ENCODE data around the gene ANKRD50. TPM values are rescaled to one million over a fixed set of nuclear protein-coding genes. Genes with fewer than 3 reads are reported as not detected.

ANKRD50 gene
- total and polyA plus RNA-seq, 12 donors = 1.4 to 23.9 (median 9.5) TPM

DNA sequence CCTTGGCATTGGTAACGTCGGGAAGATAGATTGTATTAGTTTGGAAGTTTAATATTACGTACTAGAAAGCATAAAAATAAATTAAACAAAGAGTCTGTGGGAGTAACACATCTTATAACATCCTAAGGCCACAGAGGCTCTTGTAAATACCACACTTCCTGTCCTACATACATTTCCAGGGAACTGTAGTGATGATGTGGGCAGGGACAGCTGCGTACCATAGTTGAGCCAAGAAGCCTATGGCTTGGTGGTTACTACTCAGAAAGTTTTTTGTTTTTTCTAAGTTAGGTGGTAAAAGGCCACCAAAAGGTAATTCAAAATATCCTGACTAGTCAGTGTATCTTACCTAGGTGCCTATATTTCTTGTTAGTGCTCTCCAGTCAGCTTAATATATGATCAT, 4.6 kb upstream of the ANKRD50 start:
- intact Hi-C loops (cut with DNase I) = no loop called here
- Histone ChIP-seq H3K36me3 (replicated peaks in 1 of 2) (no peaks in the 10 kb centered on the region), H3K4me1 (replicated peaks in 1 of 2) (peaks cover 0 to 7% of the 10 kb centered on the region in 2 donors), H3K27ac (no peak overlapping the region), H3K4me3 (no peak overlapping the region), H3K27me3 (no peaks in the 10 kb centered on the region), H3K9me3 (replicated peaks in 1 of 3) (no peaks in the 10 kb centered on the region)
- no peak for DNase-seq
- 89 to 95% (median 93%) methylated on average over 4 of the region's 4 CpGs for WGBS, 4 donors
- TF ChIP-seq POLR2A (IDR thresholded peaks at IDR 0.05) = no peak
- TF ChIP-seq, protein P1, sequence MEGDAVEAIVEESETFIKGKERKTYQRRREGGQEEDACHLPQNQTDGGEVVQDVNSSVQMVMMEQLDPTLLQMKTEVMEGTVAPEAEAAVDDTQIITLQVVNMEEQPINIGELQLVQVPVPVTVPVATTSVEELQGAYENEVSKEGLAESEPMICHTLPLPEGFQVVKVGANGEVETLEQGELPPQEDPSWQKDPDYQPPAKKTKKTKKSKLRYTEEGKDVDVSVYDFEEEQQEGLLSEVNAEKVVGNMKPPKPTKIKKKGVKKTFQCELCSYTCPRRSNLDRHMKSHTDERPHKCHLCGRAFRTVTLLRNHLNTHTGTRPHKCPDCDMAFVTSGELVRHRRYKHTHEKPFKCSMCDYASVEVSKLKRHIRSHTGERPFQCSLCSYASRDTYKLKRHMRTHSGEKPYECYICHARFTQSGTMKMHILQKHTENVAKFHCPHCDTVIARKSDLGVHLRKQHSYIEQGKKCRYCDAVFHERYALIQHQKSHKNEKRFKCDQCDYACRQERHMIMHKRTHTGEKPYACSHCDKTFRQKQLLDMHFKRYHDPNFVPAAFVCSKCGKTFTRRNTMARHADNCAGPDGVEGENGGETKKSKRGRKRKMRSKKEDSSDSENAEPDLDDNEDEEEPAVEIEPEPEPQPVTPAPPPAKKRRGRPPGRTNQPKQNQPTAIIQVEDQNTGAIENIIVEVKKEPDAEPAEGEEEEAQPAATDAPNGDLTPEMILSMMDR (IDR thresholded peaks at IDR 0.05) = no peak

DNA sequence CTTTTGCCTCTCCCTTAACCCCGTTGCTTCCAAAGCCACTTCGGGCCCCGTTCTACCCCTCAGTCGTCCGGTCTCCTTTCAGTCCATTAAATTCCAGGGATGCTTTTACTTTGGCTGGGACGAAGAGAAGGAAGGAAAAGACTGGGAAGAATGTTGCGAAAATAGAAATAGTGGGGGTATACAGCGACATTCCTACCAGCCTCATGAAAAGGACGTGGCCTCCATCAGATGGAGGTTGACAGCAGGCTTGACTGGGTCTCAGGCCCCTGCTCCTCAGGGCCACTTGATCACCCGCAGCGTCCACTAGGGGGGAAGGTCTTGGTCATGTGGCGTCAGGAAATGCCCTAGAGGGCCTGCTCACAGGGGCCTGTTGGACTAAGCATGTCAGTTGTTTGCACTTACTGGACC, 657 bp upstream of the ANKRD50 start:
- H3K9me3 ChIP-seq (replicated peaks in 1 of 3) = no peaks in the 10 kb centered on the region
- 1 to 2% (median 1%) methylated on average over 10 to 12 of the region's 12 CpGs for WGBS, 4 donors
- H3K27ac ChIP-seq = peak overlapping the region; percentile 84 to 97 (median 90)
- peak; percentile 62 to 86 (median 77) for DNase-seq
- no peaks in the 10 kb centered on the region for H3K36me3 ChIP-seq (replicated peaks in 1 of 2)
- H3K4me1 ChIP-seq (replicated peaks in 1 of 2) = peaks cover 5 to 26% of the 10 kb centered on the region in 2 donors
- H3K4me3 ChIP-seq = peak overlapping the region in 3 of 4 donors; percentile 68 to 72 (median 68)
- intact Hi-C loops (cut with DNase I) = no loop called here
- TF ChIP-seq, protein P1 (IDR thresholded peaks at IDR 0.05) = peak; percentile 28 to 76 (median 48)
- no peak for TF ChIP-seq POLR2A (IDR thresholded peaks at IDR 0.05)
- H3K27me3 ChIP-seq = no peaks in the 10 kb centered on the region

DNA sequence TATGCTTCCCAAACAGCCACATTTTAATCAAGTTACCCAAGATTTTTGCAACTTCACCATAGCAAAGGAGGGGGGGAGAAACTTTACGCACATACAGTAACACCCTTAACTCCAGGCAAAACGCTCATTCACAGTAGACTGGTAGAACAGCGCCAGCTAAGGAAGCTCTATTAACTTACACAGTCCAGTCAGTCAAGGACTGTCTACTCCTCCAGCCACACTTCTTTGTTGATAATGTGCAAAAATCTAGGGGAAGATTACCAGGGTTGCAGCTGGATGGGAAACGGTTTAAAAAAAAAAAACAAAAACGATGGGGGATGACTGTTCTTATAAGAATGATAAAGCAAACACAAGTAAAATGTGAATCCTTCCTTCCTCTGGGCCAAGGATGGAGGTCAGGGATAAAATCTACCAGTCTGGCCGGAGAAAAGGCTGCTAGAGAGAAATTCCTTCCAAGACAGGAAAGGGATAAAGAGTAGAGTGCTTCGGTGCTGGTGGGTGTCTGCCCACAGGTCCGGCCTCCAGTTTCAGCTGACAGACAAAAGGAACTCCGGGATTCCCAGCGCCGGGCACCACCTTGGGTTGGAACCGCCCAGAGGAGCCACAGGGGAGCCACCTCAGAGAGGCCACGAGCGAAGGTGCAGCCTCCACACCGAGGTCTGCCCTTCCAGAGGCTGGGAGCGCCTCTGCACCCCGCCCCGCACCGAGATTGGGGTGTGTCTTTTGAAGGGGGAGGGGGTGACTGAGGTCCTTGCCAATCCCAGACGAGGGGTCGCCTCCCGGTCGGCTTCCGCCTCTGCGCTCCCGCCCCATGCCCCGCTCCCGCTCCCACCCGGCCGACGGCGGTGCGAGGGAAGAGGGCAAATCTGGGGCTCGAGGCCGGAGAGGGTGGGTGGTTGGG, 811 bp downstream of the ANKRD50 start:
- Histone ChIP-seq H3K27ac (peak overlapping the region; percentile 3 to 97 (median 88)), H3K27me3 (no peaks in the 10 kb centered on the region), H3K9me3 (replicated peaks in 1 of 3) (no peaks in the 10 kb centered on the region), H3K36me3 (replicated peaks in 1 of 2) (no peaks in the 10 kb centered on the region), H3K4me1 (replicated peaks in 1 of 2) (peaks cover 5 to 26% of the 10 kb centered on the region in 2 donors), H3K4me3 (peak overlapping the region; percentile 53 to 84 (median 70))
- DNase-seq = peak; percentile 19 to 66 (median 51)
- intact Hi-C loops (cut with DNase I) = no loop called here
- TF ChIP-seq, protein P1 (IDR thresholded peaks at IDR 0.05) = no peak
- WGBS, 4 donors = 1 to 2% (median 1%) methylated on average over 12 to 35 of the region's 35 CpGs

DNA sequence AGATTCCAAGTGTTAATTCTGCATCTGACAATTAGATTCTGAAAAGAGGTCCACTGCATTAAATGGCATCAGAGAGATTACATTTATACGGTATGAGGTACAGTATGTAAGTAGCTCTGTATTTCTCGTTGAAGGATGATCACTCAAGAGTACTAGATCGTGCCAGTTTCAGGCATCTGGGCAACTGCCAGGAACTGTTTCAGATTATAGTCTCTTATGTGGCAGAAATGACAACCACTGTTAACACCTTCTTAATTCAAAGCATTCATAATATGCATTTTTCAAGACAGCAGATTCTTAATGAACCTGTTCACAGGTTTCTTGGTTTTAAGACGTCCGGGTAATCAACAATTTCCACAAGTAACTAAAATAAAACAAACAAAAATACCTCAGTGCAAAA, 1.6 kb downstream of the ANKRD50 start:
- 30 to 43% (median 39%) methylated on average over 5 of the region's 5 CpGs for WGBS, 4 donors
- intact Hi-C loops (cut with DNase I) = no loop called here
- peak overlapping the region in 1 of 5 donors; percentile 97 for H3K27ac ChIP-seq
- no peak for TF ChIP-seq POLR2A (IDR thresholded peaks at IDR 0.05)
- TF ChIP-seq, protein P1 (IDR thresholded peaks at IDR 0.05) = no peak
- no peaks in the 10 kb centered on the region for H3K9me3 ChIP-seq (replicated peaks in 1 of 3)
- peak overlapping the region in 2 of 4 donors; percentile 68 to 72 for H3K4me3 ChIP-seq
- DNase-seq = peak in 2 of 7 donors; percentile 8 to 9
- H3K4me1 ChIP-seq (replicated peaks in 1 of 2) = peaks cover 5 to 26% of the 10 kb centered on the region in 2 donors
- no peaks in the 10 kb centered on the region for H3K27me3 ChIP-seq
- H3K36me3 ChIP-seq (replicated peaks in 1 of 2) = no peaks in the 10 kb centered on the region
